HEK293T (cell line): ENCODE measurements around the gene AHCY.

Experiments
- ARNT ChIP-seq: fragments of 450-650 bp; IDR thresholded peaks from 2 replicates; pipeline ENCODE4 v1.6.1; 2017; ENCODE audit warnings: mild to moderate bottlenecking
- BHLHE40 ChIP-seq: fragments of 450-650 bp; IDR thresholded peaks from 2 replicates; pipeline ENCODE4 v1.6.1; 2016; ENCODE audit warnings: mild to moderate bottlenecking, moderate library complexity, borderline replicate concordance
- ELF4 ChIP-seq: fragments of 450-650 bp; IDR thresholded peaks from 2 replicates; pipeline ENCODE4 v1.6.1; 2017; ENCODE audit warnings: antibody characterized with exemption
- FOXK2 ChIP-seq: fragments of 450-650 bp; IDR thresholded peaks from 2 replicates; pipeline ENCODE4 v1.6.1; 2016; ENCODE audit warnings: mild to moderate bottlenecking
- FOXM1 ChIP-seq: fragments of 450-650 bp; IDR thresholded peaks from 2 replicates; pipeline ENCODE4 v1.6.1; 2017; ENCODE audit warnings: mild to moderate bottlenecking, borderline replicate concordance
- HDGF ChIP-seq: fragments of 450-650 bp; IDR thresholded peaks from 2 replicates; pipeline ENCODE4 v1.6.1; 2017; ENCODE audit warnings: antibody characterized with exemption, borderline replicate concordance
- L3MBTL2 ChIP-seq: fragments of 450-650 bp; conservative IDR thresholded peaks from 2 replicates; pipeline ENCODE4 v1.6.1; 2016; ENCODE audit warnings: mild to moderate bottlenecking
- LEF1 ChIP-seq: fragments of 450-650 bp; IDR thresholded peaks from 2 replicates; pipeline ENCODE4 v1.6.1; 2017; ENCODE audit warnings: mild to moderate bottlenecking, borderline replicate concordance
- PKNOX1 ChIP-seq: fragments of 450-650 bp; IDR thresholded peaks from 2 replicates; pipeline ENCODE4 v1.6.1; 2016
- SP1 ChIP-seq: fragments of 450-650 bp; IDR thresholded peaks from 2 replicates; pipeline ENCODE4 v1.6.1; 2017
- SUZ12 ChIP-seq: fragments of 450-650 bp; IDR thresholded peaks from 2 replicates; pipeline ENCODE4 v1.6.1; 2016; ENCODE audit warnings: mild to moderate bottlenecking
- TARDBP ChIP-seq: fragments of 450-650 bp; IDR thresholded peaks from 2 replicates; pipeline ENCODE4 v1.6.1; 2016

GRCh38 chr20:34237942-34238341 lies 65.2 kb downstream of the AHCY start:
- TF ChIP-seq ELF4, result no peak
- TF ChIP-seq TARDBP, result no peak
- TF ChIP-seq BHLHE40, result no peak
- no peak for TF ChIP-seq FOXM1
- TF ChIP-seq FOXK2, result no peak
- no peak for TF ChIP-seq L3MBTL2
- TF ChIP-seq PKNOX1, result no peak
- TF ChIP-seq ARNT, result no peak
- TF ChIP-seq SUZ12, result no peak
- no peak for TF ChIP-seq LEF1
- no peak for TF ChIP-seq SP1
- TF ChIP-seq HDGF, result no peak
